Activated naive CD8-positive, alpha-beta T cell treated with anti-CD3 and anti-CD28 coated beads for 36 hours (primary cell): ENCODE results near the gene PPM1H. TPM values are rescaled to one million over a fixed set of nuclear protein-coding genes. Genes with fewer than 3 reads are reported as not detected.
"Not testable (repeated sequence)": the region's sequence is repeated elsewhere in the genome, so short reads cannot be mapped to it uniquely, and the experiment has no call there.

Experiments
- DNase-seq: peaks from one replicate; pipeline ENCODE4 v3.0.0; 2021
- H3K27ac Mint-ChIP-seq: one replicate; pipeline ENCODE4 v1.8.0; 2022; ENCODE audit warnings: mild to moderate bottlenecking, moderate library complexity, mixed read lengths
- H3K27me3 Mint-ChIP-seq: one replicate; pipeline ENCODE4 v1.8.0; 2022; ENCODE audit warnings: mild to moderate bottlenecking, mixed read lengths
- H3K36me3 Mint-ChIP-seq: one replicate; pipeline ENCODE4 v1.8.0; 2021; ENCODE audit warnings: mild to moderate bottlenecking, mixed read lengths
- H3K4me1 Mint-ChIP-seq: one replicate; pipeline ENCODE4 v1.8.0; 2021; ENCODE audit warnings: mixed read lengths
- H3K4me3 Mint-ChIP-seq: one replicate; pipeline ENCODE4 v1.8.0; 2022; ENCODE audit warnings: mild to moderate bottlenecking, moderate library complexity, mixed read lengths
- H3K9me3 Mint-ChIP-seq: one replicate; pipeline ENCODE4 v1.8.0; 2022; ENCODE audit warnings: mixed read lengths
- total RNA-seq, 2 experiments: library from RNA; stranded (reverse); gene quantifications; one replicate each; pipeline ENCODE4 v1.2.3, GENCODE V29; 2021

PPM1H gene
- under 1 TPM in 1 of 2 experiments, not detected in 1; 0.04 TPM for total RNA-seq

DNA sequence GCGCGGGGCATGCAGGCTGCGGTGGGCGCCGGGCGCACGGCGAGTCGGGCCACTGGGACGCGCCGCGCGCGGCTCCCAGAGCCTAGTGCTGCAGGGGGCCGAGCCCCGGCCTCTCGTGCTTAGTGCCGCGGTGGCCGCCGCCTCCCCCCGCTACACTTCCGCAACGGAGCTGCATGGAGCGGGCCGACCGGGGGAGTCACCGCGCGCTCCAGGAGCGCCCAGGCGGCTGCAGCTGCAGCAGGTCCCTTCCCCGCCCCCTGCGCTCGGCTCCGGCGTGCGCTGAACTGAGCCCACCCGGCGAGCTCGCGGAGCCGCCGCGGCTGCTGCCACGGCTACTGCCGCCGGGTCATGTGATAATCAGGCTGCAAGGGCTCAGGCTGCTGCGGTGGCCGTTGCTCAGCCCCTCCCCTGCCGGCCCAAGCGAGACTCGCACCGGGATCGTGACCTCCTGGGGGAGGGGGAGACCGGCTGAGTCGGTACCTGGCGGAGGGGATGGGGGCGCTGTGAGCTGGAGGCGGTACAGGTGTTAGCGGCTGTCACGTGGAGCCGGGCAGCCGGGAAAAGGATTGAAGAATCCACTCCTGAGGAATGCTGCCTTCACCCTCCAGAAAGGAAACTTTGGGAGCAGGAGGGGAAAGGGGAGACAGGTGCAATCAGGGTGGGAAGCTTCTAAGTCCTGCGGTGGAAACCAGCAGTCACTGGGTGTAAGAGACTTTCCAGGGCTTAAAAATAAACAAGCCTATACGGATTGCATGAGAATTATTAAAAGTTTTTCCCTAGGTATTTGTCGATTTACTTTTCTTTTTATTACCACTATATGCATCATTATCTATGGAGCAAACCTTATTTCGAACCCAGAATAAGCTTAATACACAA, at the start of gene PPM1H:
PPM1H (minus strand) TSS at position 352 of the 876 bp plus-strand sequence. CDS start 414 bp downstream, outside the sequence.
- H3K36me3 Mint-ChIP-seq = no peaks in the 10 kb centered on the region
- H3K27ac Mint-ChIP-seq = no peak within 1 kb of the TSS
- peaks cover 63% of the 10 kb centered on the region for H3K27me3 Mint-ChIP-seq
- H3K4me3 Mint-ChIP-seq = peak within 1 kb of the TSS; percentile 77
- DNase-seq = peak; percentile 47
- H3K4me1 Mint-ChIP-seq = peaks cover 12% of the 10 kb centered on the region
- no peaks in the 10 kb centered on the region for H3K9me3 Mint-ChIP-seq

DNA sequence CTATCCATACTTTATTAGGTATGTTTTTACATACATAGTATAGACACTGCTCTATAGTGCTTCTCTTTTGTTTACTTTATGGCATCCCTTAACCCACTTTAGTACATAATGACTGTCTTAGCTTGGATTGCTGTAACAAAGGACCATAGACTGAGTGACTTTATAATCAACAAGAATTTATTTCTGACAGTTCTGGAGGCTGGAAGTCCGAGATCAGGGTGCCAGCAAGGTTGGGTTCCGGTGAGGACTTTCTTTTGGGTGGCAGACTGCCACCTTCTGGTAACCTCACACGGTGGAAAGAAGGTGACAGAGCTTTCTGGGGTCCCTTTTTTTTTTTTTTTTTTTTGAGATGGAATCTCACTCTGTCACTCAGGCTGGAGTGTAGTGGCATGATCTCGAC, 48.6 kb upstream of the PPM1H start:
- H3K9me3 Mint-ChIP-seq = no peaks in the 10 kb centered on the region
- H3K4me3 Mint-ChIP-seq = no peak overlapping the region
- H3K36me3 Mint-ChIP-seq = no peaks in the 10 kb centered on the region
- no peaks in the 10 kb centered on the region for H3K4me1 Mint-ChIP-seq
- no peak overlapping the region for H3K27ac Mint-ChIP-seq
- H3K27me3 Mint-ChIP-seq = no peaks in the 10 kb centered on the region
- DNase-seq = no peak

GRCh38 chr12:62978768-62979167, 43.8 kb upstream of the PPM1H start:
- Mint-ChIP-seq H3K36me3 (no peaks in the 10 kb centered on the region), H3K4me1 (no peaks in the 10 kb centered on the region), H3K9me3 (no peaks in the 10 kb centered on the region), H3K4me3 (no peak overlapping the region), H3K27me3 (no peaks in the 10 kb centered on the region), H3K27ac (no peak overlapping the region)
- no peak for DNase-seq

GRCh38 chr12:62977883-62978282, 42.9 kb upstream of the PPM1H start:
- H3K4me3 Mint-ChIP-seq = no peak overlapping the region
- H3K4me1 Mint-ChIP-seq = no peaks in the 10 kb centered on the region
- no peak overlapping the region for H3K27ac Mint-ChIP-seq
- H3K27me3 Mint-ChIP-seq = no peaks in the 10 kb centered on the region
- no peak for DNase-seq
- no peaks in the 10 kb centered on the region for H3K9me3 Mint-ChIP-seq
- no peaks in the 10 kb centered on the region for H3K36me3 Mint-ChIP-seq

GRCh38 chr12:62977418-62977817, 42.5 kb upstream of the PPM1H start:
- Mint-ChIP-seq H3K36me3 (no peaks in the 10 kb centered on the region), H3K4me1 (no peaks in the 10 kb centered on the region), H3K9me3 (no peaks in the 10 kb centered on the region), H3K4me3 (no peak overlapping the region), H3K27me3 (no peaks in the 10 kb centered on the region), H3K27ac (no peak overlapping the region)
- no peak for DNase-seq

GRCh38 chr12:62976110-62976662, 41.2 kb upstream of the PPM1H start:
- no peaks in the 10 kb centered on the region for H3K9me3 Mint-ChIP-seq
- no peaks in the 10 kb centered on the region for H3K4me1 Mint-ChIP-seq
- no peak overlapping the region for H3K27ac Mint-ChIP-seq
- no peak for DNase-seq
- no peak overlapping the region for H3K4me3 Mint-ChIP-seq
- no peaks in the 10 kb centered on the region for H3K36me3 Mint-ChIP-seq
- H3K27me3 Mint-ChIP-seq = no peaks in the 10 kb centered on the region

GRCh38 chr12:62971769-62972525, 37.0 kb upstream of the PPM1H start:
- no peaks in the 10 kb centered on the region for H3K4me1 Mint-ChIP-seq
- H3K9me3 Mint-ChIP-seq = no peaks in the 10 kb centered on the region
- DNase-seq = no peak
- no peak overlapping the region for H3K4me3 Mint-ChIP-seq
- no peak overlapping the region for H3K27ac Mint-ChIP-seq
- no peaks in the 10 kb centered on the region for H3K36me3 Mint-ChIP-seq
- H3K27me3 Mint-ChIP-seq = no peaks in the 10 kb centered on the region

- DNase-seq = no peak
- H3K4me3 Mint-ChIP-seq = no peak overlapping the region
- H3K27me3 Mint-ChIP-seq = no peaks in the 10 kb centered on the region
- peaks cover 2% of the 10 kb centered on the region for H3K4me1 Mint-ChIP-seq
- H3K36me3 Mint-ChIP-seq = no peaks in the 10 kb centered on the region
- H3K27ac Mint-ChIP-seq = no peak overlapping the region
- H3K9me3 Mint-ChIP-seq = peaks cover 1% of the 10 kb centered on the region
These were observed 34.7 kb upstream of the PPM1H start for GRCh38 chr12:62969695-62970094.

GRCh38 chr12:62967701-62968100, 32.8 kb upstream of the PPM1H start:
- no peak for DNase-seq
- H3K27me3 Mint-ChIP-seq = no peaks in the 10 kb centered on the region
- no peaks in the 10 kb centered on the region for H3K36me3 Mint-ChIP-seq
- H3K9me3 Mint-ChIP-seq = peaks cover 1% of the 10 kb centered on the region
- H3K27ac Mint-ChIP-seq = no peak overlapping the region
- H3K4me3 Mint-ChIP-seq = no peak overlapping the region
- peaks cover 2% of the 10 kb centered on the region for H3K4me1 Mint-ChIP-seq

GRCh38 chr12:62966990-62967506, 32.1 kb upstream of the PPM1H start:
- H3K27me3 Mint-ChIP-seq = no peaks in the 10 kb centered on the region
- peaks cover 1% of the 10 kb centered on the region for H3K9me3 Mint-ChIP-seq
- H3K36me3 Mint-ChIP-seq = no peaks in the 10 kb centered on the region
- H3K4me3 Mint-ChIP-seq = no peak overlapping the region
- no peak overlapping the region for H3K27ac Mint-ChIP-seq
- no peak for DNase-seq
- H3K4me1 Mint-ChIP-seq = peaks cover 2% of the 10 kb centered on the region

GRCh38 chr12:62966446-62966989, 31.6 kb upstream of the PPM1H start:
- DNase-seq, H3K27ac Mint-ChIP-seq, H3K27me3 Mint-ChIP-seq, H3K9me3 Mint-ChIP-seq, H3K36me3 Mint-ChIP-seq, H3K4me3 Mint-ChIP-seq, H3K4me1 Mint-ChIP-seq: not testable (repeated sequence)

DNA sequence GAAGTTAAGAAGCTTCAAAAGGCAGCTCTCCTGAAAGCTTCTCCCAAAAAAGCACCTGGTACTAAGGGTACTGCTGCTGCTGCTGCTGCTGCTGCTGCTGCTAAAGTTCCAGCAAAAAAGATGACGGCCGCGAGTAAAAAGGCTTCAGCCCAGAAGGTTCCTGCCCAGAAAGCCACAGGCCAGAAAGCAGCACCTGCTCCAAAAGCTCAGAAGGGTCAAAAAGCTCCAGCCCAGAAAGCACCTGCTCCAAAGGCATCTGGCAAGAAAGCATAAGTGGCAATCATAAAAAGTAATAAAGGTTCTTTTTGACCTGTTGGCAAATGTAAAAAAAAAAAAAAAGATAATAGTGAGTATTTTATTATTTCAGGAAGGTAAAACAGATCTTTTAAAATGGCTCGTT, 30.8 kb upstream of the PPM1H start:
- H3K36me3 Mint-ChIP-seq, H3K27me3 Mint-ChIP-seq, H3K27ac Mint-ChIP-seq, DNase-seq, H3K4me1 Mint-ChIP-seq, H3K9me3 Mint-ChIP-seq, H3K4me3 Mint-ChIP-seq: not testable (repeated sequence)

GRCh38 chr12:62965242-62965641, 30.3 kb upstream of the PPM1H start:
- H3K4me3 Mint-ChIP-seq, H3K9me3 Mint-ChIP-seq, H3K36me3 Mint-ChIP-seq, H3K27ac Mint-ChIP-seq, H3K4me1 Mint-ChIP-seq, DNase-seq, H3K27me3 Mint-ChIP-seq: not testable (repeated sequence)

DNA sequence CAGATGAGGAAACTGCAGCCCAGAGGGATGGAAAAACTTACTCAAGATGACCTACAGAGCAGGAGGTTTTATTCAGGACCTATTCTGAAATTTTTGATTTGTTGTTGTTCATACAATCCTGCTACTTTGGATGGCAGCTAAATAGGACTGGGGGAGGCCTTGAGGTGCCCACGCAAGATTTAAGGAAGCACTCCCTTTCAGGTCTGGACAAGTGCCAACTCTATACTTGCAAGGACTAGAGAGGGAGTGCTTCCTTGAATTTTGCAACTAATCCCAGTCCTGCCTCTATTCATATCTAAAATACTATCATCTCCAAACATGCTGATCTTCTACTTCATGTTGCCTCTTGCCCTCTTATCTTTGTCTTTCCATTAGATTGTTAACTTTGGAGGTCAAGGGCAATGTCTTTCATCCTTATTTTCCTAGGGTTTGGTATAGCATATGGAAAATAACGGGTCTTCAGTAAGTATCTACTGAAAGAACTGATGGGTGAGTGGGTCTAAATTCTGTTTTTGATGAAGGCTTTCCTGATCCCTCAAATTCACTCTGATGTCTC, 28.6 kb upstream of the PPM1H start:
- H3K36me3 Mint-ChIP-seq = no peaks in the 10 kb centered on the region
- no peak overlapping the region for H3K4me3 Mint-ChIP-seq
- no peak for DNase-seq
- H3K9me3 Mint-ChIP-seq = peaks cover 1% of the 10 kb centered on the region
- peaks cover 5% of the 10 kb centered on the region for H3K27me3 Mint-ChIP-seq
- H3K4me1 Mint-ChIP-seq = peaks cover 2% of the 10 kb centered on the region
- no peak overlapping the region for H3K27ac Mint-ChIP-seq

DNA sequence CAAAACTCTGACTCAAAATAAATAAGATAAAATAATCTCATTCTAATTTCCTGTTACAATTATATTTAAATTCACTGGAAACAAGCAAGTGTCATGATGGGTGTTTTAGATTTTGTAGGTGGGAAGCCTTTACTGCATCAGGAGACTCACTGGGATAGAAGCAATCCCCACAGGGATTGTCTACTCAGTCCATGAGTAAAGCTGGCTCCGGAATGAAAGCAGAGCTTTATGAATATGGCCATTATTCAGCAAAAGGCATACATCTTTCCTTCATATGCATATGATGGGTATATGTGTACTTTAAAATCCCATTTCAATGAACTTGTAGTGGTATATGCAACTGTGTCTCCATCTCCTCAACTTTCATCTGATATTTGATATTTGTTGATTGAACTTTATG, 25.4 kb upstream of the PPM1H start:
- H3K4me1 Mint-ChIP-seq = no peaks in the 10 kb centered on the region
- no peak for DNase-seq
- H3K27ac Mint-ChIP-seq = no peak overlapping the region
- no peaks in the 10 kb centered on the region for H3K9me3 Mint-ChIP-seq
- H3K27me3 Mint-ChIP-seq = peaks cover 9% of the 10 kb centered on the region
- no peaks in the 10 kb centered on the region for H3K36me3 Mint-ChIP-seq
- H3K4me3 Mint-ChIP-seq = no peak overlapping the region
